ENCODE results near the gene IVNS1ABP.

DNA sequence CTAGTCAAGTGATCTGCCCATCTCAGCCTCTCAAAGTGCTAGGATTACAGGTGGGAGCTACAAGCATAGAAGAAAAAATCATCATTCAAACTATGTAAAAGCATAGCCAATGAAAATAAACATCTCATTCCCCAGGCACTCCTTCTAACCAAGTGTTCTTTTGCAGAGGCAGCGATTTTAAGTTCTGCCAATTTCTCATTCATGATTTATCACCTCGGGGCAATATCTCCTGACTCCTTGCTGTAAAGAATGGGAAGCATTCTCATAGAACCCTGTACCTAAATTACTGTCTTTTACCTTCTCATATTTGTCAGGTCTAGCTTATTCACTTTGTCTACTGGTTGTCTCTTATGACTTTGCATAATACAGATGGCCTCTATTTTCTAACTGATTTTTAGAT, 32.5 kb upstream of the IVNS1ABP start:
- TF ChIP-seq TCF12 (IDR thresholded peaks at IDR 0.05; ENCODE audit: low read depth) (no peak), NFIC (IDR thresholded peaks at IDR 0.05) (no peak), TAF1 (IDR thresholded peaks at IDR 0.05; ENCODE audit: low read depth) (no peak), CEBPB (IDR thresholded peaks at IDR 0.05) (no peak), TEAD4 (IDR thresholded peaks at IDR 0.05) (no peak)

Data from Ishikawa (cell line).